ENCODE results near the gene COMMD10.

Gene COMMD10

DNA sequence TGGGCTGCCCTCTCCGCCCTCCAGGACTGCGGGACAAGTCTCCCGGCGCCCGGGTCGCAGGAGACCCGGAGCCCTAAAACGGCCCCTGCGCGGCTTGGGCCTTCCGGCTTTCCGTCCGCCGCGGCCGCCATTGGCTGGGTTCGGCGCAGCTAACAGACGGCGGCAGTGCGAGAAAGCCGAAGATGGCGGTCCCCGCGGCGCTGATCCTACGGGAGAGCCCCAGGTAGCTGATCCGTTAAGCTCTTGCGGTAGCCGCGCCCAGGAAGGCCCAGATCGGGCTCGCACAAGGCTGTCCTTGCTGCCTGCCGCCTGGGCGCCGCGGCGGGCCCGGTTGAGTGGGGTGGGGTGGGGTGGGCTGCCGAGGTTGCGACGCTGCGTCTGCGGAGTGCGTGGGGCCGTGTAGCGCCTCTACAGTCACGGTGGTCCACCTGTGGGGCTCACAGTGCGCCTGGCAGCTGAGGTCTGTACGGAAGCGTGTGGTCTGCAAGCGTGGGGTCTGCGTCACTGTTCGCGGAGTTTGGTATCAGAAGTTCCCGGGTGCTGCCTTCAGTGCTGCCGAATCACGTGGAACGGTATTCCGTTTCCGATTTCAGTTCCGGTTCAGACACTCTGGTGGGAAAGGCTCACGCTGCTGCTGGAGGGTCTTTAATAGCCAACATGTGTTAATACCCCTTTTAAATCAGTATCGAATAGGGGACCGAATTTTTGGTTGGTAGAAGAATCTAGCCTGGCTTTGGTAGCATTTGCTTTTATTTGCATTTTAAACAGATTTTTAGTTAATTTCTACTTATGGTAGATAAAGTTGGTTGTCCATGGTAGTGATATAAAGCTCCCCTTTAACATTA, at the start of gene COMMD10:
COMMD10 (plus strand) TSS at position 155 of the 845 bp plus-strand sequence.
- TF ChIP-seq, protein P1, sequence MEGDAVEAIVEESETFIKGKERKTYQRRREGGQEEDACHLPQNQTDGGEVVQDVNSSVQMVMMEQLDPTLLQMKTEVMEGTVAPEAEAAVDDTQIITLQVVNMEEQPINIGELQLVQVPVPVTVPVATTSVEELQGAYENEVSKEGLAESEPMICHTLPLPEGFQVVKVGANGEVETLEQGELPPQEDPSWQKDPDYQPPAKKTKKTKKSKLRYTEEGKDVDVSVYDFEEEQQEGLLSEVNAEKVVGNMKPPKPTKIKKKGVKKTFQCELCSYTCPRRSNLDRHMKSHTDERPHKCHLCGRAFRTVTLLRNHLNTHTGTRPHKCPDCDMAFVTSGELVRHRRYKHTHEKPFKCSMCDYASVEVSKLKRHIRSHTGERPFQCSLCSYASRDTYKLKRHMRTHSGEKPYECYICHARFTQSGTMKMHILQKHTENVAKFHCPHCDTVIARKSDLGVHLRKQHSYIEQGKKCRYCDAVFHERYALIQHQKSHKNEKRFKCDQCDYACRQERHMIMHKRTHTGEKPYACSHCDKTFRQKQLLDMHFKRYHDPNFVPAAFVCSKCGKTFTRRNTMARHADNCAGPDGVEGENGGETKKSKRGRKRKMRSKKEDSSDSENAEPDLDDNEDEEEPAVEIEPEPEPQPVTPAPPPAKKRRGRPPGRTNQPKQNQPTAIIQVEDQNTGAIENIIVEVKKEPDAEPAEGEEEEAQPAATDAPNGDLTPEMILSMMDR (IDR thresholded peaks at IDR 0.05; ENCODE audit: low read depth, low read length): no peak
- H3K4me3 ChIP-seq (replicated peaks in 1 of 2; ENCODE audit: low read depth in 2 of 2, low read length in 2 of 2): peak within 1 kb of the TSS; percentile 79 to 86
- DNase-seq (ENCODE audit: low read depth in 2 of 2): peak; percentile 84 to 89

DNA sequence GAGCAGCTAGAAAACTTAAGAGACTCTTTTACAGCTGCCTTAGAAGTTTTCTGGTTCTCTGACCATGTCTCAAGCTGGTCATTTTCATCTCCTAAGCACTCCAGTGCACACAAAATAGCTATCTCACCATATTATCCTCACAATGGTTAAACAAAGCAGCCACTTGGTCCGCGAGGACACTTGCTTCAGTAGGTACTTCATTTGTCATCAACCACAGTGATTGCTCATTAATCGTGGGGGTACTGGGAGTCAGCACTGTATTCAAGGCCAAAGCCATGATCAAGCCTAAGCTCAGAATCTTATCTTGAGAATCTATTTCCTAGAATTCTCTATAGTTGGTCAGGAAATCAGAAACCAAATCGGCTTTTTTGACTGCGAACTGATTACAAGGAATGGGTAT, 49.7 kb upstream of the COMMD10 start:
- TF ChIP-seq, protein P1 (IDR thresholded peaks at IDR 0.05; ENCODE audit: low read depth, low read length): no peak
- no peak overlapping the region for H3K4me3 ChIP-seq (replicated peaks in 1 of 2; ENCODE audit: low read depth in 2 of 2, low read length in 2 of 2)
- peak in 1 of 2 donors; percentile 12 for DNase-seq (ENCODE audit: low read depth in 2 of 2)

DNA sequence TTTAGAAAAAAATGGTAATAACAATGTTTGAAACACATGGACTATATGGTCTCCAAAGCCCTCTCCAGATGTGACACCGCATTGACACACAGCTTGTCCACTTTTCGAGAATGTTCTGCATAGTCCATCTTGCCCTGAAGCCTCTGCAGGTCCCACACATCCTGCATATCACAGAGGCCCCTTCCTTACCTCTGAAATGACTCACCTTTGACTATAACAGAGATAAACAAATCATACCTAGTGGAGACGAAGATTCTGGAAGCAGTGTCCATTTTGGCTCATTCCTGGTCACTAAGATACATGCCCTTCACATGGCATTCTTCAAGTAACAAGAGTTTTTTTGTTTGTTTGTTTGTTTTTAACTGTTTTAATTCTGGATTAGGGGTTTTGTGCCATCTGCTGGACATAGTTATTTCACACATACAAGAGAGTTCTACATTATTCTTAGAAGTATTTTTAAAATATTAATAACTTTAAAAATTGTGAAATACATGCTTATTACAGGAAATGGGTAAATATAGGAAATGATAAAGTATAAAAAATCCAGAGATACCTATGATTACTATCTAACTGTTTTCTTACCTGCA, 47.5 kb upstream of the COMMD10 start:
- TF ChIP-seq, protein P1 (IDR thresholded peaks at IDR 0.05; ENCODE audit: low read depth, low read length): peak; percentile 21
- peak; percentile 24 to 43 for DNase-seq (ENCODE audit: low read depth in 2 of 2)
- H3K4me3 ChIP-seq (replicated peaks in 1 of 2; ENCODE audit: low read depth in 2 of 2, low read length in 2 of 2): no peak overlapping the region

DNA sequence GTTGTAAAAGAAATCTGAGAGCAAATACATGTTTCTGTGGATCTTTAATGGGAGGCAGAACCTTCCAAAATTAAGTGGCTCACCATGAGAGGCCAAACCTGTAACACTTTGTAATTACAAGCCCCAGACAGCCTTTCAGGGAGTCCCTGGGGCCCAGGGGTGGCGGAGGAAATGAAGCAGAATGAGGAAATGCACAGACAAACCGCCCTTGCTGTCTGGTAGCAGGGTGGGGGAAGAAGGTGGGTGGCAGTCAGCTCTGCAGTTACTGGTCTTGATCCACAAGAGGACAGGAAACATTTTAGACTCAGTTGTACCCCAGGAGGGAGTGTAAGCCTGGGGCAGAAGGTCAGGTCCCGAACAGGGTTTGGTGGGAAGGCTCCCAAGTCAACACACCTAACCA, 46.0 kb upstream of the COMMD10 start:
- no peak overlapping the region for H3K4me3 ChIP-seq (replicated peaks in 1 of 2; ENCODE audit: low read depth in 2 of 2, low read length in 2 of 2)
- TF ChIP-seq, protein P1 (IDR thresholded peaks at IDR 0.05; ENCODE audit: low read depth, low read length): no peak
- DNase-seq (ENCODE audit: low read depth in 2 of 2): no peak

DNA sequence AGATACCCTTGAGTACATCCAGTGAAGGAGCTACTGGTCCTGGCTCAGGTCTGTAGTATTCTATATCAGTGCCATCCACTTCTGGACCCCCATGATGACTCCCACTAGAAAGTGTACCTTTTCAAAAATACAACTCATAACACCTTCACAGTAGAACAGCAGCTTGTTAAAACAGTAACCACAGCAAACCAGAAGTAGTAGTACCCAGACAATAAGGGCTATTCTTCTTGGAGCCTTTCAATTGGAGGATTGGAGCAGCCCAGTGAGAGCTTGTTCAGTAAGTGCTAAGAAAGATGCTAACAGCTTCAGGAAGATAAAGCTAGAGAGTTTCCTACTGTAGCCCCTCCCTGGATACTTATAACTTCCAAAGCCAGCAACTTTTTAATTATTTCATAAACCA, 42.5 kb upstream of the COMMD10 start:
- TF ChIP-seq, protein P1 (IDR thresholded peaks at IDR 0.05; ENCODE audit: low read depth, low read length): no peak
- no peak overlapping the region for H3K4me3 ChIP-seq (replicated peaks in 1 of 2; ENCODE audit: low read depth in 2 of 2, low read length in 2 of 2)
- no peak for DNase-seq (ENCODE audit: low read depth in 2 of 2)

DNA sequence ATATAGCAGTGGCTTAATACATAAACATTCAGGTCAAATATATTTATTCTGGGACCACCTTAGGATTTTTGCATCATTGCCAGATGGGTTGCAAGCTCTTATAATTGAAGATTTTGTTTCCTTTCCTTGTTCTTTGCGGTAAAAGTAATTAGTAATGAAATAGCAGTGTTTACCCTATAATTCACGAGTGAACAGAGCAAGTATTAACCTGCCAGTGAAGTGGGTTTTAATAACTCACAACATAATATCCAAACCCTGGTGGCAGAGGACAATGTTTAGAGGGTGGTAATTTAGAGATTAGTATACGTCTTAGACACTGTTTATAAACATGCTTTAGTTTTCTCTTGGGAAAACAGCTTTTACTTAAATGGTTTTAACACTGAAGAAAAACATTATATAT, 40.8 kb upstream of the COMMD10 start:
- no peak overlapping the region for H3K4me3 ChIP-seq (replicated peaks in 1 of 2; ENCODE audit: low read depth in 2 of 2, low read length in 2 of 2)
- TF ChIP-seq, protein P1 (IDR thresholded peaks at IDR 0.05; ENCODE audit: low read depth, low read length): no peak
- no peak for DNase-seq (ENCODE audit: low read depth in 2 of 2)

Measured in cardiac fibroblast (primary cell).